ENCODE measurements around the gene ZNF784. TPM values are rescaled to one million over a fixed set of nuclear protein-coding genes. Genes with fewer than 3 reads are reported as not detected.
A peak's percentile ranks its signal among the peaks of the same experiment; 100 is the strongest.

The ZNF784 gene
- total and polyA plus RNA-seq, 8 donors = 1.8 to 15.1 (median 5.5) TPM; not detected in 1

DNA sequence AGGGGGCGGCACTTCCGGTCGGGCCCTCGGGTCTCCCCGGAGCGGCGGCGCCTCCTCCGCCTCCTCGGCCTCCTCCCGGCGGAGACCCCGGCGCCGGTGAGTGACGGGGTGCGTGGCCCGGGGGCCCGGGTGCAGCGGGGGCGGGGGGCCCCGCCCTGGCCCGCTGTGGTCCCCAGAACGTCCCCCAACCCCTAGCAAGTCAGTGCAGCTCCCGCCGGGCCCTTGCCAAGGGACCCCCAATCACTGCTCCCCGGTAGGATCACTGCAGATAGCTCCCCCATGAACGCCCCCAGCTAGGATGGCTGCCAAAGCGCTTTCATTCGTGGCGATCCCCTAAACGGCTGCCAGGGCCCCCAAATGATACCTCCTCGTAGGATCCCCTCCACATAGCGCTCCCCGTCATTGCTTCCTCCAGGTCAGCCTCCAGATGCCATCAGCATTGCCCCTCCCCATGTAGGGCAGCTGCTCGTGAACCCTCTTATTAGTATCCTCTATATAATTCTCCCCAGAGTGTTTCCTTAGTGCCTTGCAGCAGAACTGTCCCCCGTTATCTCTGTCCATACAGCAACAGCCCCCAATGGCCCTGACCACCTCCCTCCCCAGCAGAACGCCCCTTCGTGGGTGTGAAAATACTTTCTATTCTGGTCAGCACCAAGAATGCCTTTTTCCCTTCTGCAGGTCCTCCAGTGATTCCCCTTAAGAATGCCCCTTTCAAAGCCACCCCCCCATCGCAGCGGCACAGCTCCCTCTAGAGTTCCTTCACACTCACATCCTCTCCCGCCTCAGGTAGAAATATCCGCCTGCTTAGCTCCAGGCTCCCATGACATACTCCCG, 18.5 kb downstream of the ZNF784 start, which contains the start of gene ZNF865:
Gene ZNF865, plus strand, starts transcription at position 11 of the 834 bp plus-strand sequence. CDS start 7,972 bp downstream, outside the sequence.
- Histone ChIP-seq H3K4me3 (peak within 1 kb of the TSS; percentile 79 to 98 (median 83)), H3K27me3 (no peaks in the 10 kb centered on the region), H3K9me3 (no peaks in the 10 kb centered on the region), H3K36me3 (peaks cover 0 to 46% (median 33%) of the 10 kb centered on the region in 4 donors), H3K4me1 (peaks cover 25 to 87% (median 62%) of the 10 kb centered on the region in 4 donors), H3K27ac (peak within 1 kb of the TSS; percentile 94 to 98 (median 97))
- DNase-seq = peak; percentile 77 to 93
- WGBS, 5 donors = 0 to 1% (median 1%) methylated on average over 26 to 44 of the region's 44 CpGs
- TF ChIP-seq, protein P1, sequence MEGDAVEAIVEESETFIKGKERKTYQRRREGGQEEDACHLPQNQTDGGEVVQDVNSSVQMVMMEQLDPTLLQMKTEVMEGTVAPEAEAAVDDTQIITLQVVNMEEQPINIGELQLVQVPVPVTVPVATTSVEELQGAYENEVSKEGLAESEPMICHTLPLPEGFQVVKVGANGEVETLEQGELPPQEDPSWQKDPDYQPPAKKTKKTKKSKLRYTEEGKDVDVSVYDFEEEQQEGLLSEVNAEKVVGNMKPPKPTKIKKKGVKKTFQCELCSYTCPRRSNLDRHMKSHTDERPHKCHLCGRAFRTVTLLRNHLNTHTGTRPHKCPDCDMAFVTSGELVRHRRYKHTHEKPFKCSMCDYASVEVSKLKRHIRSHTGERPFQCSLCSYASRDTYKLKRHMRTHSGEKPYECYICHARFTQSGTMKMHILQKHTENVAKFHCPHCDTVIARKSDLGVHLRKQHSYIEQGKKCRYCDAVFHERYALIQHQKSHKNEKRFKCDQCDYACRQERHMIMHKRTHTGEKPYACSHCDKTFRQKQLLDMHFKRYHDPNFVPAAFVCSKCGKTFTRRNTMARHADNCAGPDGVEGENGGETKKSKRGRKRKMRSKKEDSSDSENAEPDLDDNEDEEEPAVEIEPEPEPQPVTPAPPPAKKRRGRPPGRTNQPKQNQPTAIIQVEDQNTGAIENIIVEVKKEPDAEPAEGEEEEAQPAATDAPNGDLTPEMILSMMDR (IDR thresholded peaks at IDR 0.05) = peak in 5 of 7 experiments; percentile 54 to 69 (median 62)
- TF ChIP-seq EP300 (IDR thresholded peaks at IDR 0.05) = no peak
- intact Hi-C loops (cut with DNase I; ENCODE audit: low total_unique reads) = no loop called here

DNA sequence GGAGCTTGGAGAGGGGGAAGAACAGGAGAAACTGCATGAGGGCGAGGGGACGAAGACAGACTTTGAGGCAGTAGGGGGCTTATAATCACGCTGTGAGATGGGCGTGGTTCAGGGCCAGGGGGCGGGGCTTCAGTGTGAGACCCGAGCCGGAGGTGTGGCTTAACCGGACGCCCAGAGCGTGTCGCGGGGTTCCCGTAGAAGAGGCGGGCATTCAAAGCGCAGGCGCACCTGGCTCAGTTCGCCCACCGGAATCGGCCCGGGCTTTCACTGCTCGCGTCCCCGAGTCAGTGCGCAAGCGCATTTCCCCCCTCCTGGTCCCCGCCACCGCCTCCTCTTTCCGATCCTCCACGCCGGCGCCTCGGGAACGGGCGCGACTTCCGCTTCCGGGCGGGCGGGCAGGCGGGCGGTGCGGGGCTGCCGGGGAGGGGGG, 19.1 kb downstream of the ZNF784 start:
- 0% methylated on average over 17 to 39 of the region's 43 CpGs for WGBS, 5 donors
- peak; percentile 99 for DNase-seq
- H3K4me1 ChIP-seq = peaks cover 27 to 85% (median 64%) of the 10 kb centered on the region in 4 donors
- TF ChIP-seq POLR2A (IDR thresholded peaks at IDR 0.05) (no peak), POLR2AphosphoS5 (IDR thresholded peaks at IDR 0.05) (peak; percentile 39 to 85 (median 59))
- no peaks in the 10 kb centered on the region for H3K9me3 ChIP-seq
- H3K36me3 ChIP-seq = peaks cover 0 to 40% (median 27%) of the 10 kb centered on the region in 4 donors
- no peaks in the 10 kb centered on the region for H3K27me3 ChIP-seq
- intact Hi-C loops (cut with DNase I; ENCODE audit: low total_unique reads) = no loop called here
- H3K27ac ChIP-seq = peak overlapping the region; percentile 94 to 98 (median 97)
- peak overlapping the region; percentile 79 to 98 (median 83) for H3K4me3 ChIP-seq

DNA sequence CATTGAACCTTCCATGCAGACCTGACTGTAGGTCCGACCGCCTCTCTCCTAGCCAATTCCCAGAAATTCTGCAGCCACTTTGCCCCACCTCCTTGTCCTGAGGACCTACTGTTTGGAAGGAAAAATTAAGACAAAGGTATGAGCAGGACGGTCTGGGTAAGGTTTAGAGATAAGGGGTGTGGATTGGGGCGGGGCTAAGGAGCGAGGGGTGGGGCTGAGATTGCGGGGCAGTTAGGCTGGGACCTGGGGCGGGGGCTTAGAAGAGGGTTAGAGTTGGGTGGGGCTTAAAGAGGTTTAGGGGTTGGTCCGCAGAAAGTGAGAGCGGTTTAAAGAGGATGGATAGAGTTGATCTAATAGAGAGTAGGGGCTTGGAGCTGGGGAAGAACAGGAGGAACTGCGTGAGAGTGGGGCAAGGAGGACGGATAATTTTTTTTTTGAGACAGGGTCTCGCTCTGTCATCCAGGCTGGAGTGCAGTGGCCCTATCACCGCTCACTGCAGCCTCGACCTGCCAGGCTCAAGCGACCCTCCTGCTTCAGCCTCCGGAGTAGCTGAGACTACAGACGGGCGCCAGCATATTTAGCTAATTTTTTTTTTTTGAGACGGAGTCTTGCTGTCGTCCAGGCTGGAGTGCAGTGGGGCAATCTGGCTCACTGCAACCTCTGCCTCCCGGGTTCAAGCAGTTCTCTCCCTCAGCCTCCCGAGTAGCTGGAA, 20.6 kb downstream of the ZNF784 start:
- 57 to 72% (median 66%) methylated on average over 22 of the region's 22 CpGs for WGBS, 5 donors
- Histone ChIP-seq H3K4me1 (peaks cover 27 to 76% (median 64%) of the 10 kb centered on the region in 4 donors), H3K9me3 (no peaks in the 10 kb centered on the region), H3K36me3 (peaks cover 0 to 25% (median 13%) of the 10 kb centered on the region in 4 donors), H3K27ac (peak overlapping the region in 4 of 5 donors; percentile 94 to 98 (median 96)), H3K27me3 (no peaks in the 10 kb centered on the region), H3K4me3 (peak overlapping the region in 1 of 4 donors; percentile 79)
- intact Hi-C loops (cut with DNase I; ENCODE audit: low total_unique reads) = no loop called here
- no peak for DNase-seq
- TF ChIP-seq POLR2AphosphoS5 (IDR thresholded peaks at IDR 0.05) = no peak
- TF ChIP-seq POLR2A (IDR thresholded peaks at IDR 0.05) = no peak
- TF ChIP-seq, protein P1 (IDR thresholded peaks at IDR 0.05) = no peak
- no peak for TF ChIP-seq EP300 (IDR thresholded peaks at IDR 0.05)

DNA sequence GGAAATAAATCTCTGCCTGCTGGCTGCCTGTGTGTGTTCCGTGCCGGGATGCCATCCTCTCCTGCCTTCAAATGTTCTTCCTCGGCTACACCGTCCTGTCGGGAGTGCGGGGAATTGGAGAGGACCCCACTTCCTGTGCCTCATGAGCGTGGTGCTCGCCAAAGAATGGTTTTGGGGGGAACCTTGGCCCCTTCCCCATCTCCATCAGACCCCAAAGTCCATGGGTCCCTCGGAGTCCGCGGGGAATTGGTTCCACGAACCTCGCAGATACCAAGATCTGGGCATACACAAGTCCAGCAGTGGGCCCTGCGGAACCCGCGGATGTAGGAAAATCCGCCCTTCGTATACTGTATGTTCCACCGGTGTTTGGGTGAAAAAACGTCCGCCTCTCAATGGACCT, 21.3 kb downstream of the ZNF784 start:
- Histone ChIP-seq H3K4me3 (no peak overlapping the region), H3K4me1 (peaks cover 27 to 76% (median 64%) of the 10 kb centered on the region in 4 donors), H3K27ac (peak overlapping the region in 2 of 5 donors; percentile 13 to 32), H3K36me3 (peaks cover 0 to 23% (median 13%) of the 10 kb centered on the region in 4 donors), H3K9me3 (no peaks in the 10 kb centered on the region), H3K27me3 (no peaks in the 10 kb centered on the region)
- TF ChIP-seq EP300 (IDR thresholded peaks at IDR 0.05) = no peak
- TF ChIP-seq POLR2AphosphoS5 (IDR thresholded peaks at IDR 0.05) = no peak
- TF ChIP-seq, protein P1 (IDR thresholded peaks at IDR 0.05) = no peak
- no peak for TF ChIP-seq POLR2A (IDR thresholded peaks at IDR 0.05)
- 82 to 92% (median 85%) methylated on average over 19 to 21 of the region's 21 CpGs for WGBS, 5 donors
- intact Hi-C loops (cut with DNase I; ENCODE audit: low total_unique reads) = no loop called here
- DNase-seq = no peak
